Measurements from ENCODE around the gene COL5A2. TPM values are rescaled to one million over a fixed set of nuclear protein-coding genes. Genes with fewer than 3 reads are reported as not detected.

The COL5A2 gene
- total RNA-seq, 1 donor from 2014 or later: 64.2 TPM

DNA sequence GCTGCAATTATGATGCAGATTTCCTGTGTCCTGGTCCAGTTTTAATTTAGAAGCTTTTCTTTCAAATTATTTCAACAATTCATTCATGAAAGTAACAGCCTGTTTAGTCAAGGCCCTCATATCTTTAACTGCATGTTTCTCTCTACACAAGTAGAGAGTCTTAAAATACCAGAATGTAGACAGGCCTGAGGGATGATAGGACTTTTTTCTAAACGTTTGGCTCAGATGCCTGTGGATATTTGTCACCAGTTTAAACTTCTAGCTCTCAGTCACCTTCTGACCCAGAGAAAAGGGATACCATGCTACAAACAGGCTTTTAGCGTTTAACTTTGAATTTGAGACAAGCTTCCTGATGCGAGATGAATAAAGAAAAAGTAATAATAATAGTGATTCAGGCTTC is 15.7 kb downstream of the COL5A2 start:
- Histone ChIP-seq H3K4me3 (no peak overlapping the region), H3K9me3 (no peaks in the 10 kb centered on the region), H3K4me1 (peaks cover 0 to 31% of the 10 kb centered on the region in 2 donors), H3K27ac (peak overlapping the region; percentile 64 to 72), H3K36me3 (no peaks in the 10 kb centered on the region), H3K27me3 (no peaks in the 10 kb centered on the region)
- DNase-seq (ENCODE audit: low spot score in 2 of 2): no peak
- TF ChIP-seq, protein P1, sequence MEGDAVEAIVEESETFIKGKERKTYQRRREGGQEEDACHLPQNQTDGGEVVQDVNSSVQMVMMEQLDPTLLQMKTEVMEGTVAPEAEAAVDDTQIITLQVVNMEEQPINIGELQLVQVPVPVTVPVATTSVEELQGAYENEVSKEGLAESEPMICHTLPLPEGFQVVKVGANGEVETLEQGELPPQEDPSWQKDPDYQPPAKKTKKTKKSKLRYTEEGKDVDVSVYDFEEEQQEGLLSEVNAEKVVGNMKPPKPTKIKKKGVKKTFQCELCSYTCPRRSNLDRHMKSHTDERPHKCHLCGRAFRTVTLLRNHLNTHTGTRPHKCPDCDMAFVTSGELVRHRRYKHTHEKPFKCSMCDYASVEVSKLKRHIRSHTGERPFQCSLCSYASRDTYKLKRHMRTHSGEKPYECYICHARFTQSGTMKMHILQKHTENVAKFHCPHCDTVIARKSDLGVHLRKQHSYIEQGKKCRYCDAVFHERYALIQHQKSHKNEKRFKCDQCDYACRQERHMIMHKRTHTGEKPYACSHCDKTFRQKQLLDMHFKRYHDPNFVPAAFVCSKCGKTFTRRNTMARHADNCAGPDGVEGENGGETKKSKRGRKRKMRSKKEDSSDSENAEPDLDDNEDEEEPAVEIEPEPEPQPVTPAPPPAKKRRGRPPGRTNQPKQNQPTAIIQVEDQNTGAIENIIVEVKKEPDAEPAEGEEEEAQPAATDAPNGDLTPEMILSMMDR (IDR thresholded peaks at IDR 0.05): no peak
- intact Hi-C loops (cut with DNase I): no loop called here

DNA sequence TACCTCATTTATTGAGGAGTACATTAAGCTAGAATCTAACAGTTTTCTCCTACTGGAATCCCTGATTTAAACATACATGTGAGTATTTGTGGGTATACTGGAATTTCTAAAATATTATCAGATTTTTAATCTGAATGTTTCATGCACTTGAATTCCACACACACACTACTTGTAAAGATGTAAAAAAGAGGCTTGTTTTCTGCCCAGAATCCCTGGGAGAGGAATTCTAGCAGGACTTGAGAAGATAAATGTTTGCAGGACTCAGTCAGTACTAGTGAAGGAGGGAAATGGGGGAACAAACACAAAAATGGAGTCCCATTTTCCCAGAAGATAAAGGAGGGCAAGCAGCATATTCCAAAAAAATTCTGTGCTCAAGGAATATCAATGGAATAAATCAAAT is 17.0 kb downstream of the COL5A2 start:
- intact Hi-C loops (cut with DNase I): no loop called here
- H3K9me3 ChIP-seq: no peaks in the 10 kb centered on the region
- no peak for DNase-seq (ENCODE audit: low spot score in 2 of 2)
- peak overlapping the region; percentile 64 to 72 for H3K27ac ChIP-seq
- no peaks in the 10 kb centered on the region for H3K36me3 ChIP-seq
- no peak overlapping the region for H3K4me3 ChIP-seq
- TF ChIP-seq, protein P1 (IDR thresholded peaks at IDR 0.05): no peak
- no peaks in the 10 kb centered on the region for H3K27me3 ChIP-seq
- H3K4me1 ChIP-seq: peaks cover 0 to 31% of the 10 kb centered on the region in 2 donors

DNA sequence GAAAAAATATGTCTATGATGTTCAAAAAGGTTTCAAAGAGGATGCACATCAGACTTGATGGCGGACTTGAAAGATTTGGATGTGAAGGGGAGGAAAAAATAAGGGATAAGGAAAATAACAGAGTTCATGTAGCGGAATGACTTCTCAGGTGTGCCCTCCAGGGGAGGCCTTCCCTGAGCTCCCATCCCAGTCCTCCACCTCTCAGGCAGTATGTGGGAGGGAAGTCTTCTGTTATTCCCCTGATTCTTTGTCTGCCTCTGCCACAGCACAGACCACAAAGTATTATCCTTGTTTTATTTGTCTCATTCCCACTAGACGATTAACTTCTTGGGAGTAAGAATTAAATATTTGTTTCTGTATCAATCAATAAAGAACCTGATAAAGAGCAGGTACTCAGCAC is 17.7 kb downstream of the COL5A2 start:
- H3K36me3 ChIP-seq: no peaks in the 10 kb centered on the region
- DNase-seq (ENCODE audit: low spot score in 2 of 2): no peak
- TF ChIP-seq, protein P1 (IDR thresholded peaks at IDR 0.05): no peak
- peak overlapping the region; percentile 3 to 42 for H3K27ac ChIP-seq
- no peaks in the 10 kb centered on the region for H3K27me3 ChIP-seq
- intact Hi-C loops (cut with DNase I): no loop called here
- H3K4me3 ChIP-seq: no peak overlapping the region
- no peaks in the 10 kb centered on the region for H3K9me3 ChIP-seq
- H3K4me1 ChIP-seq: peaks cover 0 to 28% of the 10 kb centered on the region in 2 donors

DNA sequence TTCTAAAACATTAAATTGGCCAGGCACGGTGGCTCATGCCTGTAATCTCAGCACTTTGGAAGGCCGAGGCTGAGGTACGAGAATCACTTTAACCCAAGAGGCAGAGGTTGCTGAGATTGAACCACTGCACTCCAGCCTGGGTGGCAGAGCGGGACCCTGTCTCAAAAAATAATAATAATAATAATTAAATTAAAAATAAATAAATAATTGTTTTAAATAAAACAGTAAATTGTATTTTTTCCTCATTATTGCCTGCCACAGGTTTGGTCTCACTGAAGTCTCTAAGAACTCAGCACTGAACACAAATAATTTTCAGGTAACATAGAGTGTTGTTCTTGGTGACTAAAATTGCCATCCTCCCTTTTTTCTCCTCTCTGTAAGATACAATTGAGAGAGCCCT is 19.8 kb downstream of the COL5A2 start:
- H3K27me3 ChIP-seq: no peaks in the 10 kb centered on the region
- no peaks in the 10 kb centered on the region for H3K36me3 ChIP-seq
- no peaks in the 10 kb centered on the region for H3K9me3 ChIP-seq
- no peak overlapping the region for H3K27ac ChIP-seq
- TF ChIP-seq, protein P1 (IDR thresholded peaks at IDR 0.05): no peak
- intact Hi-C loops (cut with DNase I): no loop called here
- no peak overlapping the region for H3K4me3 ChIP-seq
- H3K4me1 ChIP-seq: peaks cover 4 to 24% of the 10 kb centered on the region in 2 donors
- DNase-seq (ENCODE audit: low spot score in 2 of 2): no peak

DNA sequence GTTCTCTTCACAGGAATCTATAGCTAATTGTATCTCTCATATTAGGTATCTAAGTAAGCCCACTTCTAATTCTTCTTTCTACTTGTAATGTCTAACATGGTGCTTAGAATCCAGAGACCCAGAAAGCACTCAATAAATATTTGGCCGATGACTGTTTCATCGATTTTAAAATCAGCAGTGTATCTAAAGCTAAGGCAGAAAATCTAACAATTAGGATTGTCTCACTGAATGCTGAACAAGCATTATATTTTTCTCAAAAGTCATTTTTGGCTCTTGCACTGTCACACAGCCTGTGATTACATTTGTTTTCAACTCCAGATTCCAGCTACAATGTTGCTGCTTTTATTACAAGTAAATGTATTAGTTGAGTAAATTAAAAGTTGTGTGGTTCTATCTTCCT is 20.3 kb downstream of the COL5A2 start:
- Histone ChIP-seq H3K4me1 (peaks cover 4 to 20% of the 10 kb centered on the region in 2 donors), H3K27ac (no peak overlapping the region), H3K27me3 (no peaks in the 10 kb centered on the region), H3K4me3 (no peak overlapping the region), H3K9me3 (no peaks in the 10 kb centered on the region), H3K36me3 (no peaks in the 10 kb centered on the region)
- TF ChIP-seq, protein P1 (IDR thresholded peaks at IDR 0.05): no peak
- DNase-seq (ENCODE audit: low spot score in 2 of 2): no peak
- intact Hi-C loops (cut with DNase I): no loop called here

DNA sequence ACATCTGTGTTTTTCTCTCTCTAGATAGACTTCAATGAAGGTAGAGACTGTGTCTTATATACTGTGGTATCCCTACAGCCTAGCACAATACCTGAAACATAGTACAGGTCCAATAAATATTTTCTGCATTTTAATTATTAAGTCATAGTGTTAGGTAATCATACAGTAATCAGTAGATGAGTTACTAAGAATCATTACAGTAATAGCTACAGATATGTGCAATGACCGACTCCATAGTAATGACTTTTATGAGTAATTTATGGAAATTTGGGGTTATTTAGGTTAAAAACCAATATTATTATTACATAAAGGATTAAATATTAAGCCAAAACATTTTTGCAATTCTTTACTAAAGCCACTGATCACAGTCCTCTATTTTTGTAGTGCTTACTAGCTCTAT is 21.6 kb downstream of the COL5A2 start:
- intact Hi-C loops (cut with DNase I): no loop called here
- H3K9me3 ChIP-seq: no peaks in the 10 kb centered on the region
- no peak overlapping the region for H3K4me3 ChIP-seq
- no peaks in the 10 kb centered on the region for H3K36me3 ChIP-seq
- TF ChIP-seq, protein P1 (IDR thresholded peaks at IDR 0.05): no peak
- H3K4me1 ChIP-seq: peaks cover 9 to 19% of the 10 kb centered on the region in 2 donors
- no peak for DNase-seq (ENCODE audit: low spot score in 2 of 2)
- no peak overlapping the region for H3K27ac ChIP-seq
- no peaks in the 10 kb centered on the region for H3K27me3 ChIP-seq

Data from ascending aorta (tissue), 2 donors.